HepG2 (cell line): Measurements from ENCODE around the gene CYB5D1. TPM values are rescaled to one million over a fixed set of nuclear protein-coding genes. Genes with fewer than 3 reads are reported as not detected.

Experiments
- FOXA3 ChIP-seq: IDR thresholded peaks from 2 replicates; pipeline ENCODE4 v1.6.1; 2016; ENCODE audit warnings: missing genetic modification reagents, missing compliant biosample characterization
- KAT8 ChIP-seq: IDR thresholded peaks from 2 replicates; pipeline ENCODE4 v1.6.1; 2016; ENCODE audit warnings: missing genetic modification reagents, missing compliant biosample characterization
- MTF2 ChIP-seq: sonication (generic); formaldehyde crosslinking; IDR thresholded peaks from 2 replicates; pipeline ENCODE4 v1.5.0; 2020; ENCODE audit warnings: missing genetic modification reagents, borderline replicate concordance
- STAT5B ChIP-seq: sonication (generic); formaldehyde crosslinking; IDR thresholded peaks from 2 replicates; pipeline ENCODE4 v1.4.0; 2020; ENCODE audit warnings: missing genetic modification reagents
- TAF1 ChIP-seq: sonication (generic); formaldehyde crosslinking; IDR thresholded peaks from 2 replicates; pipeline ENCODE4 v1.4.0; 2020; ENCODE audit warnings: missing genetic modification reagents
- TBX2 ChIP-seq: sonication (generic); formaldehyde crosslinking; IDR thresholded peaks from 2 replicates; pipeline ENCODE4 v1.5.0; 2020; ENCODE audit warnings: missing genetic modification reagents, mild to moderate bottlenecking, borderline replicate concordance
- TMF1 ChIP-seq: sonication (generic); formaldehyde crosslinking; IDR thresholded peaks from 2 replicates; pipeline ENCODE4 v1.8.1; 2022; ENCODE audit warnings: low read depth, missing genetic modification reagents
- ZBTB21 ChIP-seq: sonication (generic); formaldehyde crosslinking; IDR thresholded peaks from 2 replicates; pipeline ENCODE4 v1.4.0; 2020; ENCODE audit warnings: missing genetic modification reagents
- ZBTB38 ChIP-seq: sonication (generic); formaldehyde crosslinking; IDR thresholded peaks from 2 replicates; pipeline ENCODE4 v1.5.1; 2020; ENCODE audit warnings: mild to moderate bottlenecking, missing genetic modification reagents
- ZKSCAN1 ChIP-seq: fragments of 150-350 bp; IDR thresholded peaks from 2 replicates; pipeline ENCODE4 v1.6.1; 2014; ENCODE audit warnings: low read length
- ZNF629 ChIP-seq: sonication (generic); formaldehyde crosslinking; conservative IDR thresholded peaks from 2 replicates; pipeline ENCODE4 v1.5.0; 2020; ENCODE audit warnings: missing genetic modification reagents
- ZNF737 ChIP-seq: sonication (generic); formaldehyde crosslinking; IDR thresholded peaks from 2 replicates; pipeline ENCODE4 v1.5.0; 2020; ENCODE audit warnings: missing genetic modification reagents, mild to moderate bottlenecking, borderline replicate concordance
- ZSCAN31 ChIP-seq: sonication (generic); formaldehyde crosslinking; IDR thresholded peaks from 2 replicates; pipeline ENCODE4 v1.5.0; 2020; ENCODE audit warnings: low read depth, mild to moderate bottlenecking, missing genetic modification reagents
- polyA plus RNA-seq, 8 experiments: library from polyadenylated mRNA; depleted of rRNA in 3 of 8; stranded (reverse) in 7 of 8; unstranded in 1 of 8; fragments of >200 nt; fragmentation: Illumina TruSeq in 4 of 8; extraction: Trizol in 4 of 8; gene quantifications; 2 replicates each; pipeline versions ENCODE4 v1.2.1 to v1.2.3, GENCODE V29; 2011 to 2016; ENCODE audit warnings: low read depth in 4 of 8, missing spikeins in 1 of 8, mixed read lengths in 1 of 8; ENCODE audit not compliant: insufficient read depth in 1 of 8
- total RNA-seq, 5 experiments: library from RNA; depleted of rRNA; stranded (reverse); fragments of >200 nt; fragmentation: Illumina TruSeq; extraction: Trizol; gene quantifications; 2 replicates each; pipeline ENCODE4 v1.2.3, GENCODE V29; 2016; ENCODE audit warnings: low read depth in 1 of 5
- TF ChIP-seq, protein P1 (sequence below): sonication (generic); formaldehyde crosslinking; IDR thresholded peaks from 2 replicates; pipeline ENCODE4 v1.4.0; 2020; ENCODE audit warnings: missing genetic modification reagents, borderline replicate concordance
- TF ChIP-seq, protein P2 (sequence below): sonication (generic); formaldehyde crosslinking; IDR thresholded peaks from 2 replicates; pipeline ENCODE4 v1.5.1; 2020; ENCODE audit warnings: mild to moderate bottlenecking, missing genetic modification reagents, moderate library complexity
- TF ChIP-seq, protein P3 (sequence below): sonication (generic); formaldehyde crosslinking; IDR thresholded peaks from 2 replicates; pipeline ENCODE4 v1.4.0; 2020; ENCODE audit warnings: mild to moderate bottlenecking, missing genetic modification reagents, borderline replicate concordance

Gene CYB5D1
- total and polyA plus RNA-seq, 2 of the 13 experiments (the other 11 are each of a cell fraction or from before 2014, with no cell fraction given): 8.9 to 17.0 TPM

DNA sequence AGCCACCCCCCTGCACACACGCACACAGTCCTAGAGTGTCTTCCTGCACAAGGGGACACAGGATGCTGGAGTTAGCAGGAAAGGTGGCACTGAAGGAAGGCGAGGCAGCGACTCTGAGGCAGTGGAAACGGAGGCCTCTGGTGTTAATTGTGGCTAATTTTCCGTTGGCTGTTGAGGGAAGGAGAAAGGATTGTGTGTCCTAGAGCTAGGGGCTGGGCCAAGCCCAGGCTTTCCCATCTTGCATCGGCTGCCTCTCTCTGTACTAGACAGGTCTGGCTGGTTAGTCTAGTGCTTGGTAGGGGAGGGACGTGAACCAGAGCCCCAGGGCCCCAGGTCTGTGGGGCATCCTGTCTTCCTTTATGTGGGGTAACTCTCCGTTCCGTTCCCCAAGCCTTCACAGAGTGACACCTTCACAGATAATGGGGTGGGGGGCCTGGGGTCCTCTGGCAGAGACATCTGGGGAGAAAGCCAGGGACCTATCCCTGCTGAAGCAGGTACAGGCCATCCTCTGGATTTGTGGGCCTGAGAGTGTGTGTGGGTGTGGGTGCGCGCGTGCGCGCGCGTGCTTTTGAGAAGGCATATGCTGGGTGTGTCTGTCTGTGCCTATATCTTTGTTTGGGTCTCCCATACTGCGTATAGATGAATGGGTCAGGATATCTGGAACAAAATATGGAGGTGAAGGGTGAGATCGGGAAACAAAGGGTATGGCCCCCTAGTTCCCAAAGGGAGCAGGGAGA, 30.5 kb downstream of the CYB5D1 start, which contains the start of gene CHD3 (continued):
- TF ChIP-seq ZSCAN31: 0 out of 2 replicates have a peak, but pooled peaks have one; percentile 35
- TF ChIP-seq ZBTB21 (CRISPR knock-in tag): 0 out of 2 replicates have a peak, but pooled peaks have one; percentile 12
- TF ChIP-seq ZKSCAN1: no peak
- TF ChIP-seq TBX2 (CRISPR knock-in tag): peak; percentile 29; the same call in 1 of the 2 replicates
- TF ChIP-seq KAT8 (CRISPR knock-in tag): no peak
- TF ChIP-seq MTF2 (CRISPR knock-in tag): no peak
- no peak for TF ChIP-seq ZBTB38
- TF ChIP-seq, protein P1, sequence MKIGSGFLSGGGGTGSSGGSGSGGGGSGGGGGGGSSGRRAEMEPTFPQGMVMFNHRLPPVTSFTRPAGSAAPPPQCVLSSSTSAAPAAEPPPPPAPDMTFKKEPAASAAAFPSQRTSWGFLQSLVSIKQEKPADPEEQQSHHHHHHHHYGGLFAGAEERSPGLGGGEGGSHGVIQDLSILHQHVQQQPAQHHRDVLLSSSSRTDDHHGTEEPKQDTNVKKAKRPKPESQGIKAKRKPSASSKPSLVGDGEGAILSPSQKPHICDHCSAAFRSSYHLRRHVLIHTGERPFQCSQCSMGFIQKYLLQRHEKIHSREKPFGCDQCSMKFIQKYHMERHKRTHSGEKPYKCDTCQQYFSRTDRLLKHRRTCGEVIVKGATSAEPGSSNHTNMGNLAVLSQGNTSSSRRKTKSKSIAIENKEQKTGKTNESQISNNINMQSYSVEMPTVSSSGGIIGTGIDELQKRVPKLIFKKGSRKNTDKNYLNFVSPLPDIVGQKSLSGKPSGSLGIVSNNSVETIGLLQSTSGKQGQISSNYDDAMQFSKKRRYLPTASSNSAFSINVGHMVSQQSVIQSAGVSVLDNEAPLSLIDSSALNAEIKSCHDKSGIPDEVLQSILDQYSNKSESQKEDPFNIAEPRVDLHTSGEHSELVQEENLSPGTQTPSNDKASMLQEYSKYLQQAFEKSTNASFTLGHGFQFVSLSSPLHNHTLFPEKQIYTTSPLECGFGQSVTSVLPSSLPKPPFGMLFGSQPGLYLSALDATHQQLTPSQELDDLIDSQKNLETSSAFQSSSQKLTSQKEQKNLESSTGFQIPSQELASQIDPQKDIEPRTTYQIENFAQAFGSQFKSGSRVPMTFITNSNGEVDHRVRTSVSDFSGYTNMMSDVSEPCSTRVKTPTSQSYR (CRISPR knock-in tag): 0 out of 2 replicates have a peak, but pooled peaks have one; percentile 16
- no peak for TF ChIP-seq TAF1 (CRISPR knock-in tag)
- 0 out of 2 replicates have a peak, but pooled peaks have one; percentile 49 for TF ChIP-seq ZNF737 (CRISPR knock-in tag)
- TF ChIP-seq, protein P2, sequence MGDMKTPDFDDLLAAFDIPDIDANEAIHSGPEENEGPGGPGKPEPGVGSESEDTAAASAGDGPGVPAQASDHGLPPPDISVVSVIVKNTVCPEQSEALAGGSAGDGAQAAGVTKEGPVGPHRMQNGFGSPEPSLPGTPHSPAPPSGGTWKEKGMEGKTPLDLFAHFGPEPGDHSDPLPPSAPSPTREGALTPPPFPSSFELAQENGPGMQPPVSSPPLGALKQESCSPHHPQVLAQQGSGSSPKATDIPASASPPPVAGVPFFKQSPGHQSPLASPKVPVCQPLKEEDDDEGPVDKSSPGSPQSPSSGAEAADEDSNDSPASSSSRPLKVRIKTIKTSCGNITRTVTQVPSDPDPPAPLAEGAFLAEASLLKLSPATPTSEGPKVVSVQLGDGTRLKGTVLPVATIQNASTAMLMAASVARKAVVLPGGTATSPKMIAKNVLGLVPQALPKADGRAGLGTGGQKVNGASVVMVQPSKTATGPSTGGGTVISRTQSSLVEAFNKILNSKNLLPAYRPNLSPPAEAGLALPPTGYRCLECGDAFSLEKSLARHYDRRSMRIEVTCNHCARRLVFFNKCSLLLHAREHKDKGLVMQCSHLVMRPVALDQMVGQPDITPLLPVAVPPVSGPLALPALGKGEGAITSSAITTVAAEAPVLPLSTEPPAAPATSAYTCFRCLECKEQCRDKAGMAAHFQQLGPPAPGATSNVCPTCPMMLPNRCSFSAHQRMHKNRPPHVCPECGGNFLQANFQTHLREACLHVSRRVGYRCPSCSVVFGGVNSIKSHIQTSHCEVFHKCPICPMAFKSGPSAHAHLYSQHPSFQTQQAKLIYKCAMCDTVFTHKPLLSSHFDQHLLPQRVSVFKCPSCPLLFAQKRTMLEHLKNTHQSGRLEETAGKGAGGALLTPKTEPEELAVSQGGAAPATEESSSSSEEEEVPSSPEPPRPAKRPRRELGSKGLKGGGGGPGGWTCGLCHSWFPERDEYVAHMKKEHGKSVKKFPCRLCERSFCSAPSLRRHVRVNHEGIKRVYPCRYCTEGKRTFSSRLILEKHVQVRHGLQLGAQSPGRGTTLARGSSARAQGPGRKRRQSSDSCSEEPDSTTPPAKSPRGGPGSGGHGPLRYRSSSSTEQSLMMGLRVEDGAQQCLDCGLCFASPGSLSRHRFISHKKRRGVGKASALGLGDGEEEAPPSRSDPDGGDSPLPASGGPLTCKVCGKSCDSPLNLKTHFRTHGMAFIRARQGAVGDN (CRISPR knock-in tag): peak; percentile 68
- TF ChIP-seq ZNF629: no peak
- 0 out of 2 replicates have a peak, but pooled peaks have one; percentile 24 for TF ChIP-seq TMF1 (CRISPR knock-in tag)
- TF ChIP-seq, protein P3, sequence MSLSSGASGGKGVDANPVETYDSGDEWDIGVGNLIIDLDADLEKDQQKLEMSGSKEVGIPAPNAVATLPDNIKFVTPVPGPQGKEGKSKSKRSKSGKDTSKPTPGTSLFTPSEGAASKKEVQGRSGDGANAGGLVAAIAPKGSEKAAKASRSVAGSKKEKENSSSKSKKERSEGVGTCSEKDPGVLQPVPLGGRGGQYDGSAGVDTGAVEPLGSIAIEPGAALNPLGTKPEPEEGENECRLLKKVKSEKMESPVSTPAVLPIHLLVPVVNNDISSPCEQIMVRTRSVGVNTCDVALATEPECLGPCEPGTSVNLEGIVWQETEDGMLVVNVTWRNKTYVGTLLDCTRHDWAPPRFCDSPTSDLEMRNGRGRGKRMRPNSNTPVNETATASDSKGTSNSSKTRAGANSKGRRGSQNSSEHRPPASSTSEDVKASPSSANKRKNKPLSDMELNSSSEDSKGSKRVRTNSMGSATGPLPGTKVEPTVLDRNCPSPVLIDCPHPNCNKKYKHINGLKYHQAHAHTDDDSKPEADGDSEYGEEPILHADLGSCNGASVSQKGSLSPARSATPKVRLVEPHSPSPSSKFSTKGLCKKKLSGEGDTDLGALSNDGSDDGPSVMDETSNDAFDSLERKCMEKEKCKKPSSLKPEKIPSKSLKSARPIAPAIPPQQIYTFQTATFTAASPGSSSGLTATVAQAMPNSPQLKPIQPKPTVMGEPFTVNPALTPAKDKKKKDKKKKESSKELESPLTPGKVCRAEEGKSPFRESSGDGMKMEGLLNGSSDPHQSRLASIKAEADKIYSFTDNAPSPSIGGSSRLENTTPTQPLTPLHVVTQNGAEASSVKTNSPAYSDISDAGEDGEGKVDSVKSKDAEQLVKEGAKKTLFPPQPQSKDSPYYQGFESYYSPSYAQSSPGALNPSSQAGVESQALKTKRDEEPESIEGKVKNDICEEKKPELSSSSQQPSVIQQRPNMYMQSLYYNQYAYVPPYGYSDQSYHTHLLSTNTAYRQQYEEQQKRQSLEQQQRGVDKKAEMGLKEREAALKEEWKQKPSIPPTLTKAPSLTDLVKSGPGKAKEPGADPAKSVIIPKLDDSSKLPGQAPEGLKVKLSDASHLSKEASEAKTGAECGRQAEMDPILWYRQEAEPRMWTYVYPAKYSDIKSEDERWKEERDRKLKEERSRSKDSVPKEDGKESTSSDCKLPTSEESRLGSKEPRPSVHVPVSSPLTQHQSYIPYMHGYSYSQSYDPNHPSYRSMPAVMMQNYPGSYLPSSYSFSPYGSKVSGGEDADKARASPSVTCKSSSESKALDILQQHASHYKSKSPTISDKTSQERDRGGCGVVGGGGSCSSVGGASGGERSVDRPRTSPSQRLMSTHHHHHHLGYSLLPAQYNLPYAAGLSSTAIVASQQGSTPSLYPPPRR (CRISPR knock-in tag): peak; percentile 30; the same call in 1 of the 2 replicates
- peak; percentile 5; the same call in 1 of the 2 replicates for TF ChIP-seq STAT5B
- TF ChIP-seq FOXA3 (CRISPR knock-in tag): peak; percentile 2; the same call in 1 of the 2 replicates
